Neural cell (in vitro differentiated cells): Measurements from ENCODE around the gene IQSEC1. TPM values are rescaled to one million over a fixed set of nuclear protein-coding genes. Genes with fewer than 3 reads are reported as not detected.
"Not testable (repeated sequence)": the region's sequence is repeated elsewhere in the genome, so short reads cannot be mapped to it uniquely, and the experiment has no call there.

ENCODE experiments used
- H2AFZ ChIP-seq: fragments of 200-600, 300-800 bp; sonication (generic), shearing (Covaris generic); 2 replicates; pipeline ENCODE4 v1.6.0; 2014; ENCODE audit warnings: low read depth, mild to moderate bottlenecking, antibody characterized with exemption, low read length, moderate library complexity
- H3F3A ChIP-seq: fragments of 200-600 bp; shearing (Covaris generic); 2 replicates; pipeline ENCODE4 v1.6.1; 2016; ENCODE audit warnings: mild to moderate bottlenecking, moderate library complexity, mixed read lengths, antibody characterized with exemption, low read length; ENCODE audit not compliant: insufficient read depth, poor library complexity, severe bottlenecking
- H3K27ac ChIP-seq: fragments of 200-600, 300-800 bp; sonication (generic), shearing (Covaris generic); 2 replicates; pipeline ENCODE4 v1.5.1; 2014; ENCODE audit warnings: mild to moderate bottlenecking, low read length, moderate library complexity
- H3K27me3 ChIP-seq: fragments of 300-800, 200-600 bp; sonication (generic), shearing (Covaris generic); 2 replicates; pipeline ENCODE4 v1.6.0; 2014; ENCODE audit warnings: mild to moderate bottlenecking, low read depth, low read length, moderate library complexity; ENCODE audit not compliant: insufficient read depth
- H3K36me3 ChIP-seq: fragments of 300-800, 200-600 bp; sonication (generic), shearing (Covaris generic); 2 replicates; pipeline ENCODE4 v1.5.1; 2014; ENCODE audit warnings: mild to moderate bottlenecking, antibody characterized with exemption, low read length, moderate library complexity; ENCODE audit not compliant: insufficient read depth
- H3K4me2 ChIP-seq: fragments of 300-800, 200-600 bp; sonication (generic), shearing (Covaris generic); 2 replicates; pipeline ENCODE4 v1.6.0; 2014; ENCODE audit warnings: mild to moderate bottlenecking, low read length
- H3K4me3 ChIP-seq: fragments of 300-800, 200-600 bp; sonication (generic), shearing (Covaris generic); 2 replicates; pipeline ENCODE4 v1.5.1; 2014; ENCODE audit warnings: mild to moderate bottlenecking, low read length, moderate library complexity
- H3K79me2 ChIP-seq: fragments of 200-600 bp; shearing (Covaris generic); replicated peaks from 2 replicates; pipeline ENCODE4 v1.6.0; 2014; ENCODE audit warnings: mild to moderate bottlenecking, low read length, moderate library complexity; ENCODE audit not compliant: insufficient read depth
- H3K9ac ChIP-seq: fragments of 300-800, 200-600 bp; sonication (generic), shearing (Covaris generic); 2 replicates; pipeline ENCODE4 v1.6.1; 2016; ENCODE audit warnings: mild to moderate bottlenecking, low read length, mixed read lengths
- H3K9me2 ChIP-seq: fragments of 200-600 bp; shearing (Covaris generic); 2 replicates; pipeline ENCODE4 v1.6.1; 2016; ENCODE audit warnings: mild to moderate bottlenecking, low read length, mixed read lengths; ENCODE audit not compliant: insufficient read depth
- H3K9me3 ChIP-seq: fragments of 200-600, 300-800 bp; sonication (generic), shearing (Covaris generic); 2 replicates; pipeline ENCODE4 v1.6.1; 2016; ENCODE audit warnings: mild to moderate bottlenecking, mixed run types, low read length, moderate library complexity, mixed read lengths
- H4K20me1 ChIP-seq: fragments of 200-600 bp; shearing (Covaris generic); 2 replicates; pipeline ENCODE4 v1.6.1; 2016; ENCODE audit warnings: mild to moderate bottlenecking, mixed run types; ENCODE audit not compliant: insufficient read depth
- EP300 ChIP-seq: fragments of 450-650 bp; conservative IDR thresholded peaks from 2 replicates; pipeline ENCODE4 v1.6.1; 2014; ENCODE audit warnings: antibody characterized with exemption, mild to moderate bottlenecking, moderate library complexity; ENCODE audit not compliant: poor library complexity, severe bottlenecking
- EZH2 ChIP-seq: fragments of 200-600, 300-800 bp; shearing (Covaris generic), sonication (generic); IDR thresholded peaks from 2 replicates; pipeline ENCODE4 v1.6.1; 2014; ENCODE audit warnings: antibody characterized with exemption, low read length, borderline replicate concordance, mild to moderate bottlenecking; ENCODE audit not compliant: insufficient read depth, poor library complexity, severe bottlenecking
- MXI1 ChIP-seq: fragments of 450-650 bp; conservative IDR thresholded peaks from 2 replicates; pipeline ENCODE4 v1.6.1; 2014; ENCODE audit warnings: antibody characterized with exemption, mild to moderate bottlenecking; ENCODE audit not compliant: poor library complexity, severe bottlenecking
- POLR2AphosphoS5 ChIP-seq: IDR thresholded peaks from 2 replicates; pipeline ENCODE4 v1.6.1; 2012
- RAD21 ChIP-seq: fragments of 450-650 bp; conservative IDR thresholded peaks from 2 replicates; pipeline ENCODE4 v1.6.1; 2014; ENCODE audit warnings: antibody characterized with exemption, mild to moderate bottlenecking, moderate library complexity
- SMC3 ChIP-seq: fragments of 450-650 bp; conservative IDR thresholded peaks from 2 replicates; pipeline ENCODE4 v1.6.1; 2014; ENCODE audit warnings: antibody characterized with exemption, mild to moderate bottlenecking, moderate library complexity; ENCODE audit not compliant: poor library complexity
- TAF1 ChIP-seq: IDR thresholded peaks from 2 replicates; pipeline ENCODE4 v1.6.1; 2012; ENCODE audit warnings: low read depth
- polyA plus RNA-seq: library from polyadenylated mRNA; depleted of rRNA; stranded (reverse); fragments of >200 nt; gene quantifications from 2 replicates; pipeline ENCODE4 v1.2.3, GENCODE V29; 2014
- TF ChIP-seq, protein P1 (sequence below): fragments of 450-650 bp; IDR thresholded peaks from 2 replicates; pipeline ENCODE4 v1.5.1; 2014; ENCODE audit warnings: antibody characterized with exemption, mild to moderate bottlenecking, moderate library complexity; ENCODE audit not compliant: poor library complexity, severe bottlenecking
- TF ChIP-seq, protein P2 (sequence below): IDR thresholded peaks from 2 replicates; pipeline ENCODE4 v1.6.1; 2012; ENCODE audit warnings: borderline replicate concordance

Gene IQSEC1
- polyA plus RNA-seq, 1 donor from 2014 or later = 6.0 TPM

DNA sequence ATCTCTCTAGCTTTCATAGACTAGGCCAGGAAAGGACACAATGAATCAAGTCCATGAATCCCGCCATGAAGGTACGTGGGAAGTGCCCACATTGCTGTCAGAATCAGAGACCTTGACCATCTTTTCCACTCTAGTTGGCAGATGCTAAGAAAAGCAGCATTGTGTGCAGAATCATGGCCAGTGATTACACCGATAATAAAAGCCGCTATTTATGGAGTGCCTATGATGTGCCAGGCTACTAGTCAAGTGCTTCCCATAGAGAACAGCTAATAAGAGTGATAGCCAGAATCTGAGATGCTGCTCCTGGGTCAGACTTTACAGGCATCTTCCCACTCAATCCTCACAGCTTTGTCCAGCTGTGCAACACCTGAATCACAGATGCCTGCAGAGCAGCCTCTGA is 218.7 kb downstream of the IQSEC1 start:
- no peaks in the 10 kb centered on the region for H3K79me2 ChIP-seq
- no peaks in the 10 kb centered on the region for H3K9me2 ChIP-seq
- H3K4me3 ChIP-seq = no peak overlapping the region
- no peaks in the 10 kb centered on the region for H4K20me1 ChIP-seq
- H3K4me2 ChIP-seq = no peak overlapping the region
- H3F3A ChIP-seq = no peaks in the 10 kb centered on the region
- H3K9me3 ChIP-seq = no peaks in the 10 kb centered on the region
- H3K27me3 ChIP-seq = no peaks in the 10 kb centered on the region
- no peak overlapping the region for H2AFZ ChIP-seq
- no peak overlapping the region for H3K9ac ChIP-seq
- TF ChIP-seq POLR2AphosphoS5 (no peak), TAF1 (no peak), MXI1 (no peak), EP300 (no peak), RAD21 (no peak), EZH2 (no peak), SMC3 (no peak)
- TF ChIP-seq, protein P1, sequence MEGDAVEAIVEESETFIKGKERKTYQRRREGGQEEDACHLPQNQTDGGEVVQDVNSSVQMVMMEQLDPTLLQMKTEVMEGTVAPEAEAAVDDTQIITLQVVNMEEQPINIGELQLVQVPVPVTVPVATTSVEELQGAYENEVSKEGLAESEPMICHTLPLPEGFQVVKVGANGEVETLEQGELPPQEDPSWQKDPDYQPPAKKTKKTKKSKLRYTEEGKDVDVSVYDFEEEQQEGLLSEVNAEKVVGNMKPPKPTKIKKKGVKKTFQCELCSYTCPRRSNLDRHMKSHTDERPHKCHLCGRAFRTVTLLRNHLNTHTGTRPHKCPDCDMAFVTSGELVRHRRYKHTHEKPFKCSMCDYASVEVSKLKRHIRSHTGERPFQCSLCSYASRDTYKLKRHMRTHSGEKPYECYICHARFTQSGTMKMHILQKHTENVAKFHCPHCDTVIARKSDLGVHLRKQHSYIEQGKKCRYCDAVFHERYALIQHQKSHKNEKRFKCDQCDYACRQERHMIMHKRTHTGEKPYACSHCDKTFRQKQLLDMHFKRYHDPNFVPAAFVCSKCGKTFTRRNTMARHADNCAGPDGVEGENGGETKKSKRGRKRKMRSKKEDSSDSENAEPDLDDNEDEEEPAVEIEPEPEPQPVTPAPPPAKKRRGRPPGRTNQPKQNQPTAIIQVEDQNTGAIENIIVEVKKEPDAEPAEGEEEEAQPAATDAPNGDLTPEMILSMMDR = no peak
- TF ChIP-seq, protein P2, sequence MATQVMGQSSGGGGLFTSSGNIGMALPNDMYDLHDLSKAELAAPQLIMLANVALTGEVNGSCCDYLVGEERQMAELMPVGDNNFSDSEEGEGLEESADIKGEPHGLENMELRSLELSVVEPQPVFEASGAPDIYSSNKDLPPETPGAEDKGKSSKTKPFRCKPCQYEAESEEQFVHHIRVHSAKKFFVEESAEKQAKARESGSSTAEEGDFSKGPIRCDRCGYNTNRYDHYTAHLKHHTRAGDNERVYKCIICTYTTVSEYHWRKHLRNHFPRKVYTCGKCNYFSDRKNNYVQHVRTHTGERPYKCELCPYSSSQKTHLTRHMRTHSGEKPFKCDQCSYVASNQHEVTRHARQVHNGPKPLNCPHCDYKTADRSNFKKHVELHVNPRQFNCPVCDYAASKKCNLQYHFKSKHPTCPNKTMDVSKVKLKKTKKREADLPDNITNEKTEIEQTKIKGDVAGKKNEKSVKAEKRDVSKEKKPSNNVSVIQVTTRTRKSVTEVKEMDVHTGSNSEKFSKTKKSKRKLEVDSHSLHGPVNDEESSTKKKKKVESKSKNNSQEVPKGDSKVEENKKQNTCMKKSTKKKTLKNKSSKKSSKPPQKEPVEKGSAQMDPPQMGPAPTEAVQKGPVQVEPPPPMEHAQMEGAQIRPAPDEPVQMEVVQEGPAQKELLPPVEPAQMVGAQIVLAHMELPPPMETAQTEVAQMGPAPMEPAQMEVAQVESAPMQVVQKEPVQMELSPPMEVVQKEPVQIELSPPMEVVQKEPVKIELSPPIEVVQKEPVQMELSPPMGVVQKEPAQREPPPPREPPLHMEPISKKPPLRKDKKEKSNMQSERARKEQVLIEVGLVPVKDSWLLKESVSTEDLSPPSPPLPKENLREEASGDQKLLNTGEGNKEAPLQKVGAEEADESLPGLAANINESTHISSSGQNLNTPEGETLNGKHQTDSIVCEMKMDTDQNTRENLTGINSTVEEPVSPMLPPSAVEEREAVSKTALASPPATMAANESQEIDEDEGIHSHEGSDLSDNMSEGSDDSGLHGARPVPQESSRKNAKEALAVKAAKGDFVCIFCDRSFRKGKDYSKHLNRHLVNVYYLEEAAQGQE = no peak
- no peaks in the 10 kb centered on the region for H3K36me3 ChIP-seq
- H3K27ac ChIP-seq = no peak overlapping the region

- H3K4me2 ChIP-seq, H4K20me1 ChIP-seq, H3K79me2 ChIP-seq, H3K4me3 ChIP-seq, H3K27me3 ChIP-seq, H3K36me3 ChIP-seq, H3K27ac ChIP-seq, H3K9me3 ChIP-seq, H2AFZ ChIP-seq, H3F3A ChIP-seq, H3K9me2 ChIP-seq, H3K9ac ChIP-seq: not testable (repeated sequence)
Observed at GRCh38 chr3:12853847-12854246, 219.4 kb downstream of the IQSEC1 start.

DNA sequence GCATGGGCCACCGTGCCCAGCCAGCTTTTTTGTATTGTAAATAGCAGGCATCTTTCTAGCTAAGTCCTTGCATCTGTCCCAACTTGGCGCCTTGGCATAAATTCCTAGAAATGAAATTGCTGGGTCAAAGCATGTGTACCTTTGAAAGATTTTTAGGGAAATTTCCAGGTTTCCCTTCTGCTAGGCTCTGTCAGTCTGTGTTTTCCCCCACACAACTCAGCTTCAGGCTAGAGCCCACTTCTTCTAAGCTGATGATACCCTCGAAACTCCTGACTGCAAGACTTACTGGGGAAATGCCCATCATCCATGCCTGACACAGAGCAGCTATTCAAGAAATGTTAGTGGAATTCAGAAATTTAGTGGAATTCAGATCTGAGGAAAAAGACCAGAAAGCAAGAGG is 221.0 kb downstream of the IQSEC1 start:
- TF ChIP-seq, protein P1 = no peak
- no peak for TF ChIP-seq POLR2AphosphoS5
- Histone ChIP-seq H4K20me1 (no peaks in the 10 kb centered on the region), H3F3A (no peaks in the 10 kb centered on the region), H3K4me3 (no peak overlapping the region), H3K9me2 (no peaks in the 10 kb centered on the region), H3K9me3 (no peaks in the 10 kb centered on the region), H3K27ac (no peak overlapping the region), H3K4me2 (no peak overlapping the region), H3K9ac (no peak overlapping the region), H3K79me2 (no peaks in the 10 kb centered on the region), H2AFZ (no peak overlapping the region), H3K36me3 (no peaks in the 10 kb centered on the region), H3K27me3 (no peaks in the 10 kb centered on the region)
